ENCODE measurements around the gene TECPR2.

DNA sequence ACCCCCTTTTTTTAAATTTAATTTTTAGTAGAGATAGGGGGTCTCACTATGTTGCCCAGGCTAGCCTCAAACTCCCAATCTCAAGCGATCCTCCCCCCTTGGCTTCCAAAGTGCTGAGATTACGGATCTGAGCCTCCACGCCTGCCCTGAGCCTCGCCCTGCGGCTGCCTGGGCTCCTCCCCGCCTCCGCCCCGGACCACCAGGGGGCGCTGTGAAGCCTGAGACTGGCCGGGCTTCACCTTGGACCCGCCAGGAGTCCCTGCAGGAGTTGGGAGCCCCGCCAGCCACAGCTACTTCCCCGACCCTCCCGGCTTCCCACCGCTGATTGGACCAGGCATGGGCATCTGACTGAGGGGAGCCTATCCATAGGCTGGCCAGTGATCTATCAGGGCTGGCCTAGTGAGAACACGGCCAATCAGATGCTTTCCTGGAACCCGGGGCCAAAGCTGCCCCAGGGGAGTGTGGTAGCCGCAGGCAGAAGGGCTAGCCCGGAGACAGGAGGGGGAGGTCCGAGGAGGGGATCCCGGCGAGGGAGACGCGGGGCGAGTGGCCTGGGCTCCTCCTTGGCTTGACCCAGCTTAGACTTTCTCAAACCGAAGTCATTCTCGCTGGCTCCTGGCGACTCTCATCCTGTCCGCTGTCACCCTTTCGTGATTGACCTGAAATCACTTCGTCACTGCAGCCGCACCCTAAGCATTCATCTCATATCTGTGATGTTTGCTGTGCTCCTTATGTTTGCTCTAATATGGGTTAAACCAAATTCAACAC lies 161.9 kb downstream of the TECPR2 start:
- TF ChIP-seq, protein P1, sequence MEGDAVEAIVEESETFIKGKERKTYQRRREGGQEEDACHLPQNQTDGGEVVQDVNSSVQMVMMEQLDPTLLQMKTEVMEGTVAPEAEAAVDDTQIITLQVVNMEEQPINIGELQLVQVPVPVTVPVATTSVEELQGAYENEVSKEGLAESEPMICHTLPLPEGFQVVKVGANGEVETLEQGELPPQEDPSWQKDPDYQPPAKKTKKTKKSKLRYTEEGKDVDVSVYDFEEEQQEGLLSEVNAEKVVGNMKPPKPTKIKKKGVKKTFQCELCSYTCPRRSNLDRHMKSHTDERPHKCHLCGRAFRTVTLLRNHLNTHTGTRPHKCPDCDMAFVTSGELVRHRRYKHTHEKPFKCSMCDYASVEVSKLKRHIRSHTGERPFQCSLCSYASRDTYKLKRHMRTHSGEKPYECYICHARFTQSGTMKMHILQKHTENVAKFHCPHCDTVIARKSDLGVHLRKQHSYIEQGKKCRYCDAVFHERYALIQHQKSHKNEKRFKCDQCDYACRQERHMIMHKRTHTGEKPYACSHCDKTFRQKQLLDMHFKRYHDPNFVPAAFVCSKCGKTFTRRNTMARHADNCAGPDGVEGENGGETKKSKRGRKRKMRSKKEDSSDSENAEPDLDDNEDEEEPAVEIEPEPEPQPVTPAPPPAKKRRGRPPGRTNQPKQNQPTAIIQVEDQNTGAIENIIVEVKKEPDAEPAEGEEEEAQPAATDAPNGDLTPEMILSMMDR (IDR thresholded peaks at IDR 0.05; ENCODE audit: low read depth, low read length), result peak; percentile 79
- TF ChIP-seq POLR2A (IDR thresholded peaks at IDR 0.05; ENCODE audit: extremely low read depth, insufficient read length), result peak; percentile 64
- TF ChIP-seq, protein P2, sequence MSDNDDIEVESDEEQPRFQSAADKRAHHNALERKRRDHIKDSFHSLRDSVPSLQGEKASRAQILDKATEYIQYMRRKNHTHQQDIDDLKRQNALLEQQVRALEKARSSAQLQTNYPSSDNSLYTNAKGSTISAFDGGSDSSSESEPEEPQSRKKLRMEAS (IDR thresholded peaks at IDR 0.05; ENCODE audit: low read depth, low read length), result peak; percentile 54; the same call in 1 of the 2 replicates
